ENCODE data around the gene ADA. TPM values are rescaled to one million over a fixed set of nuclear protein-coding genes. Genes with fewer than 3 reads are reported as not detected.

ADA gene
- total and polyA plus RNA-seq, 2 of the 4 experiments (the other 2 are of a cell fraction), result 8.1 to 11.0 TPM

GRCh38 chr20:44630297-44630696 is 21.2 kb downstream of the ADA start:
- Histone ChIP-seq H3K9me3 (ENCODE audit: control insufficient read depth, insufficient read depth, low read length) (no peaks in the 10 kb centered on the region), H2BK15ac (ENCODE audit: low read depth, low read length) (no peak overlapping the region), H2AK9ac (replicated peaks; ENCODE audit: low read depth, low read length, poor library complexity) (no peak overlapping the region), H4K91ac (ENCODE audit: insufficient read depth, low read depth, low read length) (no peak overlapping the region), H3K23ac (ENCODE audit: low read depth, low read length) (no peak overlapping the region), H2BK20ac (ENCODE audit: low read depth, low read length) (no peak overlapping the region), H3K4me2 (ENCODE audit: low read depth, low read length) (no peak overlapping the region), H3K18ac (ENCODE audit: low read depth, low read length) (no peak overlapping the region), H3K27me3 (ENCODE audit: control insufficient read depth, insufficient read depth, low read length) (no peaks in the 10 kb centered on the region), H2BK120ac (ENCODE audit: low read depth, low read length) (no peak overlapping the region), H3K4me1 (ENCODE audit: control insufficient read depth, insufficient read depth, low read length) (no peaks in the 10 kb centered on the region), H3K79me1 (ENCODE audit: low read depth in 1 of 2, low read length in 2 of 2) (no peaks in the 10 kb centered on the region), H2BK5ac (ENCODE audit: low read depth, low read length, poor library complexity, severe bottlenecking) (no peak overlapping the region), H3K36me3 (ENCODE audit: control insufficient read depth, insufficient read depth, low read length) (peaks cover 3% of the 10 kb centered on the region; the same call in 1 of the 2 replicates), H4K5ac (ENCODE audit: low read depth, low read length) (no peak overlapping the region), H4K20me1 (ENCODE audit: insufficient read depth, low read length) (no peaks in the 10 kb centered on the region), H2AK5ac (ENCODE audit: low read depth, low read length) (no peak overlapping the region), H3K14ac (replicated peaks; ENCODE audit: low read depth, low read length) (no peak overlapping the region), H3K4me3 (ENCODE audit: insufficient read depth, low read depth, low read length) (no peak overlapping the region), H3K4ac (ENCODE audit: low read depth, low read length) (no peak overlapping the region), H3K56ac (ENCODE audit: extremely low read depth, insufficient read depth, low read length) (no peak overlapping the region), H3K27ac (ENCODE audit: insufficient read depth, low read length) (no peak overlapping the region), H3K9me1 (ENCODE audit: insufficient read depth, low read length) (no peaks in the 10 kb centered on the region; the same call in 1 of the 2 replicates), H2AFZ (replicated peaks; ENCODE audit: low read length, poor library complexity) (no peak overlapping the region), H4K8ac (ENCODE audit: low read depth in 2 of 2, low read length in 2 of 2) (no peak overlapping the region), H3K9ac (ENCODE audit: low read depth, low read length) (no peak overlapping the region)
- ATAC-seq (ENCODE audit: low read depth), result no peak
- DNase-seq, result no peak
- POLR2A ChIA-PET (ENCODE audit: unreplicated experiment), result no interaction called here
- CTCF ChIA-PET, result no interaction called here
- WGBS, 2 experiments (ENCODE audit: extremely low coverage in 2 of 2, insufficient read length in 1 of 2), result no CpG with 5 or more reads among the region's 5 CpGs
- dilution Hi-C loops (cut with HindIII; ENCODE audit: low sequenced_read_pairs, unreplicated experiment) (no loop called here), in situ Hi-C loops (cut with MboI; ENCODE audit: low sequenced_read_pairs) (no loop called here), intact Hi-C loops (cut with micrococcal nuclease) (no loop called here)
- TF ChIP-seq RAD21 (IDR thresholded peaks at IDR 0.05; ENCODE audit: low read length), result no peak
- TF ChIP-seq MAZ (IDR thresholded peaks at IDR 0.05; ENCODE audit: borderline replicate concordance, low read depth, low read length), result no peak
- TF ChIP-seq CEBPB (IDR thresholded peaks at IDR 0.05; ENCODE audit: low read depth, low read length), result no peak
- no peak for TF ChIP-seq NFE2L2 (IDR thresholded peaks at IDR 0.05; ENCODE audit: low read depth, low read length)
- TF ChIP-seq MAFK (IDR thresholded peaks at IDR 0.05; ENCODE audit: low read depth, low read length), result no peak
- no peak for TF ChIP-seq USF2 (IDR thresholded peaks at IDR 0.05; ENCODE audit: low read depth, low read length)
- no TSS peak for BruUV-seq (replicated peaks)
